Fibroblast of lung (primary cell): ENCODE measurements around the gene ZNF14.
"Not testable (repeated sequence)": the region's sequence is repeated elsewhere in the genome, so short reads cannot be mapped to it uniquely, and the experiment has no call there.

Source experiments
- EZH2 ChIP-seq: IDR thresholded peaks from 2 replicates; pipeline ENCODE4 v1.5.1; 2012; ENCODE audit warnings: low read length, control low read depth, mild to moderate bottlenecking; ENCODE audit errors: missing control alignments
- TF ChIP-seq, protein P1 (sequence below), 2 donors: IDR thresholded peaks in 1 of 2; conservative IDR thresholded peaks in 1 of 2; 1 replicate in 1 of 2; 2 replicates in 1 of 2; pipeline ENCODE4 v1.5.1; 2011 to 2012; ENCODE audit warnings: low read length in 2 of 2, control low read depth in 1 of 2, inconsistent platforms in 1 of 2, low read depth in 1 of 2, mild to moderate bottlenecking in 1 of 2

DNA sequence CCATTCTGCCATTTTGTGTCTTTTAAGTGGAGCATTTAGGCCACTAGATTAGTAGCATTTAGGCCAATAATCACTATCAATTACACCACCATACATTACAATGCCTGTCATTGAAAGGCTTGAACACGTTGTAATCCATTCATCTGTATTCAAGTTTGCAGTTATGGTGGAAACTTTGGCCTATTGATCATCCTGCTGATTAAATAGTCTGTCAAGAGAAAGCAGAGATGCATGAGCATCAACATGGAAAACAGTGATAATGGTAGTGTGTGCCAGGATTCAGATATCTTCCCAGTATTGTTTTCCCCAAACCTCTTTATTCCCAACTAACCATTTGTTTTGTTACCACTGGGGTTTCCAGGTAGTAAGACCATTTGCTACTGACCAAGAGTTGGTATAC lies 32.4 kb downstream of the ZNF14 start:
- TF ChIP-seq, protein P1, sequence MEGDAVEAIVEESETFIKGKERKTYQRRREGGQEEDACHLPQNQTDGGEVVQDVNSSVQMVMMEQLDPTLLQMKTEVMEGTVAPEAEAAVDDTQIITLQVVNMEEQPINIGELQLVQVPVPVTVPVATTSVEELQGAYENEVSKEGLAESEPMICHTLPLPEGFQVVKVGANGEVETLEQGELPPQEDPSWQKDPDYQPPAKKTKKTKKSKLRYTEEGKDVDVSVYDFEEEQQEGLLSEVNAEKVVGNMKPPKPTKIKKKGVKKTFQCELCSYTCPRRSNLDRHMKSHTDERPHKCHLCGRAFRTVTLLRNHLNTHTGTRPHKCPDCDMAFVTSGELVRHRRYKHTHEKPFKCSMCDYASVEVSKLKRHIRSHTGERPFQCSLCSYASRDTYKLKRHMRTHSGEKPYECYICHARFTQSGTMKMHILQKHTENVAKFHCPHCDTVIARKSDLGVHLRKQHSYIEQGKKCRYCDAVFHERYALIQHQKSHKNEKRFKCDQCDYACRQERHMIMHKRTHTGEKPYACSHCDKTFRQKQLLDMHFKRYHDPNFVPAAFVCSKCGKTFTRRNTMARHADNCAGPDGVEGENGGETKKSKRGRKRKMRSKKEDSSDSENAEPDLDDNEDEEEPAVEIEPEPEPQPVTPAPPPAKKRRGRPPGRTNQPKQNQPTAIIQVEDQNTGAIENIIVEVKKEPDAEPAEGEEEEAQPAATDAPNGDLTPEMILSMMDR (conservative IDR thresholded peaks at IDR 0.05 in 1 of 2, IDR thresholded peaks at IDR 0.05 in 1 of 2; ENCODE audit: low read depth in 1 of 2, low read length in 2 of 2) = not testable (repeated sequence)
- not testable (repeated sequence) for TF ChIP-seq EZH2
